SKM-1 treated with dmso at 0.1 percent for 144 hours (cell line): ENCODE data around the gene CCDC85A.

Experiments
- DNase-seq: peaks from one replicate; lab custom pipeline; 2025; ENCODE audit not compliant: unreplicated experiment; lab: John Stamatoyannopoulos, UW

The CCDC85A gene

DNA sequence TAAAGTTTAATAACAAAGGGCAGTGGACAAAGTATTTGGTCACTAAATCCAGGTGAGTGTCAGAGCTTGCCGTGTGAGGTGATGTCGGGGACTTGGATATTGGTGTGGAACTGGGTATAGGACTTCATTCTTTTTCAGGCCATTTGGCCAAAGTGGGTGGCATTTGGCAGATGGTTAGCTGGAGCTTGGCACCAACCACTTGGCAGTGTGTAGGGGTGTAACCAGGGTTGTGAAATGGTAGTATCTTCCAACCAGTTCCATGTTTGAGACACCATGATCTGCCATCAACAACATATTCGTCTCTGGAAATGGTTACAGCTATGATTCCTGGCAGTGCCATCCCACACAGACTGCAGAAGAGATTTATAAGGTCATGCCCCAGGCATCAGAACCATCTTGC lies 113.9 kb downstream of the CCDC85A start:
- DNase-seq, result no peak

DNA sequence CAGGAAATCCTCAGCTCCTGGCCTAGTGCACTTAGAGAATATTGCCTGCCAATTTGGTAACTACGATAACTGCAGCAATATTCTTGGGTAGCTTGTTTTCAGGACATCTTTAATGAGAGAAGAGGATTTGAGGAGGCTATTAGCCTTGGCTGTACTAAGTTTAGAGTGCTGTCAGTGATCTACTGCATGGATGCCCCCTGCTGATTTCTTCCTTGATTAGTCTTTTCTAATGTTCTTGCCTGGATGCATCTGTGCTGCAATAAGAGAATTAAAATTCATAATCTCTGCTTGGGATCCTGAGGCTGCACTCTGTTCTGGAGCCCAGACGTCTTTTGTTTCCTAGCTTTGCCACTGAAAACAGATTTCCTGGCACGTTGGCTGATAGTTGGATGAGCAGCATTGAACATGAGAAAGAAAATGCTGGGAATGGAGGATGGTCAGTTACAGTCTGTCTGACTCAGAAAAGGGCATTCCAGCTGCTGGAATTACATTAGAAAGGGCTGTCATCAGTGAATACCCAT lies 115.4 kb downstream of the CCDC85A start:
- no peak for DNase-seq

DNA sequence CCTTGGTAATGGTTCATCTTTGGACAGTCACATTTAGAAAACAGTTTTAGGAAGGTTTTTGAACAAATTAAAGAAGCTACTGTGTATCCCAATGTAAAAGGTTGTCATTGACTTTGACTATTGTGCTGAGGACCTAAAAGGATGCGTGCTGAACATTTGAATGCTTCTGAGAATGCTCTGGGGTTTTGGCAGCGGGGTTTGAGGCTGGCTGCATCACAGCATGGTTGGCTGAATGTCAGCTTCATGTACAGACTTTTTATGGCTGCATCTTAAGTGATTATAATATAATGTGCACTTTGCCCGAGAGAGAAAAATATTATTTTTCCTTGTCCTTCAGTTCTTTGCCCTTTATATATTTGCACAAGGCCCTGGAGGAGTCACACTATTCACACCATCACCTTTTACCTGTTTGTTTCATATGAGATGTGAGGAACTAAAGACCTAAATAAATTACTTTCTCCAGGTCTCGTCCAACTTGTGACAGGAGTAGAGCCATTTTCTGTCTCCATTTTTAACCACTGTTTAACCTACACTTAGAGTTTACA lies 125.9 kb downstream of the CCDC85A start:
- no peak for DNase-seq

DNA sequence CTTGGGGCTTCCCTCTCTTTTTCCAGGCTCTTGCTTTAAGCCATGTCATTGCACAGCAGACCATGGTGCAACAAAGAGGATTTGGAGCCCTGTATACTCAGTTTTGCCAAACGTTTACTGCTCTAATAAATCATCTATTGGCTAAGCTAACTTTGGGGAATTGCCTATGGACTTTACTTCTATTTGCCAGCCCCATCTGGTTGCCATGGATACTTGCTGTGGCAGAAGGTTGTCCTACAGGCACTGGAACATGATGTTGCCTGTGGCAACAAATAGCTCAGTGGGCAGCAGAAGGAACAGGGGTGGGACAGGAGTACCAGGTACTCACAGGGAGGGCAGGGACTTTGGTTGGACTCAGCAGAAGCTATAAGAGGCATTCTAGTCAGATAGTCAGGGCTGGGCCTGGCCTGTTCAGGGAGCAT lies 129.7 kb downstream of the CCDC85A start:
- DNase-seq, result no peak

DNA sequence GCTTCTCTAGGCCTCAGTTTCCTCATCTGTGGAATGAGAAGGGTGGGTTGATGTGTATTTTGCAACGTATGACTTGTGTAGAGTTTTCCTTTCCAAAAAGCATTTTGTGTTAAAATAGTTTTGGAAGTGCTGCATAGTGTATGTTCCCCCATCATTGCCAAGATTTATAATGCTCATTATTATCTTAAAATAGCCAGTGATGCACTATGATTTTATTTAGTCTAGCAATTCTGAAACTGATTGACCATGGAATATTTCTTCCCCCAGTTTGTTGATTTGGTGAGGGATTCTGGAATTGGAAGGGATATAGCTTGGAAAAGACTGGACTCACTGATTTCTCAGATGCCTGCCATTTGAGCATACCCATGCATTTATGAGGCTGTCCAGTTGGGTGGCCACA lies 130.6 kb downstream of the CCDC85A start:
- no peak for DNase-seq

DNA sequence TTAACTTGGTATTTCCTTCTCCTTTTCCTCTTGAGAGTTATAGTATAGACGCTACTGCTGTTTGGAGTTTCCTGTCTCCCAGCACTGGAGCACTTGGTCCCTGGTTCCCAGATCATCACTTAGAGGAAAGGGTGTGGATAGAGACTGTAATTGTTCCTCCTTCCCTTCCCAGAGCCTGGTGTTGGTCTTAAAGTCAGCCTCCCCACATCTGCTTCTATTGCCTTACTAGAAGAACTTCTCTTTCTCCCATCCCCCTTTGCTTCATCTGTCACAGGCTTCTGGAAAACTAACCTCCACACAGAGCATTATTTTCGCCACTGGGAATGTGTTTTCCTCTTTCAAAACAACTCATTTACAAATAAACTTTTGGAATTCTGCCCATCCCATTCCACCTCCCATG lies 131.0 kb downstream of the CCDC85A start:
- no peak for DNase-seq

DNA sequence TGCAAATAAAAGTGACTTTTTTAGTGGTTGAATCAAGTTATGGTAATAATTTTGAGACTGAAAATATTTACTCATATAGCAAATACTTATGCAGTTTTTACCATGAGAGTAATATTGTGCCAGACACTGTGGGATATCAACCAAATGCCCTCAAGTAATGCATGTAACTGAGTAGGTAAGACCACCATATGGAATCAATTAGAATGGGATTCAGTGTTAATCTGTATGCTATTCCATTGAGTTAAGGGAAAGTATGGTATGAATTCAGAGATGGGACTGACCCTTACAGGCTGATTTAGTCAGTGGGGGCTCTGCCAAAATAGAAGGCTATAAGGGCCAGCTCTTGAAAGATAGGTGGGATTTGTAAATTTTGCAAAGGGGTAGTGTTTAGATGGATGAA lies 131.6 kb downstream of the CCDC85A start:
- no peak for DNase-seq

DNA sequence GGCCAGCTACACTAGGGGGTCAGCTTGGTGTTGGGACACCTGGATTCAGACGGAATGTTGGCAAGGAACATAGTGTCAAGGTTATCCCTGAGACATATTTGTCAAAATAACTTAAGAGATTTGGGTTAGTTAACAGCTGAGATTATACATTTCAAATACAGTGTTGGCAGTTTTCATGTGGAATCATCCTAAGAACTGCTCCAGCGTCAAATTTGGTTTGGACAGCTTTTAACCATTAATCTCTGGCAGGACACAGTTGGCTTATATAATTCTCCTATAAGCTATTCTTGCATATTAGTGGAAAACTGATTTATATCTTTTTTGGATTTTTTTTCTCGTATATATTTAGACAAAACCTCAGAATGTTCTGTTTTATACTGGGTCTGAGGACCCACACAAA lies 132.2 kb downstream of the CCDC85A start:
- no peak for DNase-seq

DNA sequence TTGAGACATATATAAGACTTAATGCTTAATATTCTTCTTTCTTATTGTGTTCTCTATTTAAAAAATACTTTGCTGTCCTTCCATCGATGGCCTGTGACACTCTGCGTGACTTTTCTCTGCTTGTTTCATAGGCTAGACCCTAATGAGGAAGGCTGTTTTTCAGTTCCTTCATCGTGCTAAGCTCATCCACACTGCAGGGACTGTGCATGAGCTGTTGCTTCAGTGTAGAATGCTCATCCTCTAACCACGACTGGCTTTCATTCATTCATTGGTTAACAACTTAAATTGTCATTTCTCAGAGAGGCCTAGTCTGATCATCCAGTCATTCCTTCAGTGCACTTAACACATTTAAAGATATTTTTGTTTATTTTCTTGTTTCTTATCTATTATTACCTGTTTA lies 134.4 kb downstream of the CCDC85A start:
- no peak for DNase-seq

DNA sequence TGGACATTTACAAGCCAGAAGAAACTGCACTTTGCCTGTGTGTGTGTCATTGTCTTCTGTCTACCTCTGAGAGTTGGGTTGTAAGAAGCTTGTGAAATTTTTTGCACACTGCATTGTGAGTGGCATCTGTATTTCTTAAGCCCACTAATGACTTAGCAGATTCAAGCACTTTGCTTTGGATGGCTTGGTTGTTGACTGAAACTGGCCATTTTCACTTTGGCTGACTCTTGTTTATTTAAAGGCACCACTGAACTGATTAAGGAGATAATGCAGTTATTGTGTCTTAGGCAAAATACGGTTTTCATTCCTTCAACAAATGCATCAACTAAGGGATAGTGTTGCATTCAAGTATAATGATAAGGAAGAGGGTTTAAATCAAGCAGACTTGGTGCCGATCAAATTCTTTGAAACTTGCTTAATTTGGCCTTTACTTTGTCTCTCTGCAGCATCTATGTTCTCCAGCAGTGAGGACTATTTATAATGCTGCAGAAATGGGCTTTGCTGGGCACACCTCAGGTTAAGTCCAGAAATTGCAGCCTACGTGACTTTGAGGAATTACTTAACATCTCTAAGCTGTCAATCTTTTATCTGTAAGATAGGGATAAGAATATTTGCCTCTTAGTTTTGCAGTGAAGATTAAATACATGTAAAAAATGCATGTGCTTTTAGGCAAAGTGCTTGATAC lies 142.0 kb downstream of the CCDC85A start:
- DNase-seq, result no peak

DNA sequence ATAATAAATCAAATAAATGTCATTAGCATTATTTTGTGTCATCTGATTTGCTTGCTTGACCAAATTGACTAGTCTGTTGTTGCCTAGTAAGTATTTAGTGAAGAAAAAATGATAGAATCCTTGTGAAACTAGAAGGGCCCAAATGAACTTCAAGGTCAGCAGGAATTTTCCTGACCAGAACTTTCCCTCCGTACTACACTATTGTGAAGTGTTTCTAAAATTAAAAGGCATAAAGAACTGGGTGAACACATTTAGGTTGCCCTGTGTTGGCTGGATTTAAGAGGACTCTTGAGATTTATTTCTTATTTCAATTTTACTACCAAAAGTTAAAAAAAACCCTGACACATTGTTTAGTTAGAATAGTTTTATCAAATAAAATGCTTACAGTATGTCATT lies 142.6 kb downstream of the CCDC85A start:
- no peak for DNase-seq

DNA sequence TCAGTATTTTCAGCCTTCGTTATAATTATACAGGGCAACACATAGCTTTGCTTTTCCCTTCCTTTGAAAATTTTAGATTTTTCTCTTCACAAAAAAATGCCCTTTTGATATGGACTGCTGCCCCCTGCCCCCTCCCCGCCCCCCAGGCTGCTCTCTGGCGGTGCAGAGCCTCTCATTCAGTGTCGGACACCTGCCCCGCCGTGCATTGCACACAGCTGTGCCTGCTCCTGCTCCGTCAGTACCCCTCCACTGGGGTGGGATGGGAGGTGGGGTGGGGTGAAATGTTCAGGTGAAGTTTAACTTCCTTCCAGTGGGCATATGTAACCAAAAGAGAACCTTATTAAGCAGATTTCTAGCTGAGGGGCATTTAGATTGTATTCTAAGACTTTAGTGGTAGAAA lies 148.0 kb downstream of the CCDC85A start:
- no peak for DNase-seq

DNA sequence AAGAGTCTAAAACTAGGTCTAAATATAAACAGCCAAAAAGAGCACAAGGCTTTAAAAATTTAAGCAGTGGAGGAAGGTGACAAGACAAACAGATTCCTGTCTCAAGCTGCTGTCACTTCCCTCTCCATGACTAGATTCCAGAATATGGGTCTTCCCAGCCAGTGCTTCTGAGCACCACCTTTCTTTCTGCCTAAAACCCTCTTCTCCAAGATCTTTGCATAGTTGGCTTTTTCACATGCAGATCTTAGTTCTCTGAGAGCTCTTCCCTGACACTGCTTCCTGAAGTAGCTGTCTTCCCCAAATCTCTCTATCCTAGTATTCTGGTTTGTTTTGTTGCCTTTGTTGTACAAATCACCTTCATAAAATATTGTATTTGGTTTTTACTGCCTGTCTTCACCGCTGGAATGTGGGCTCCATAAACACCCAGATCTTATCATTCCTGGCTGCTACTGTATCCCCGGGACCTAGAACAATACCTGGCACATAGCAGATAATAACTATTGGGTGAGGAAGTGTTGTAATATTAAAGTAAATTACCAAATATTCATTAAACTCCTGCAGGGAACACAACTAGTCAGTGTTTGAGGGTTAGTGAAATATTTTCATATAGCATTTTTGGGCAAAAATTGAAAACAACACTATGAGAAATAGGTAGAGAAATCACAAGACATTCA lies 150.2 kb downstream of the CCDC85A start:
- DNase-seq, result no peak

DNA sequence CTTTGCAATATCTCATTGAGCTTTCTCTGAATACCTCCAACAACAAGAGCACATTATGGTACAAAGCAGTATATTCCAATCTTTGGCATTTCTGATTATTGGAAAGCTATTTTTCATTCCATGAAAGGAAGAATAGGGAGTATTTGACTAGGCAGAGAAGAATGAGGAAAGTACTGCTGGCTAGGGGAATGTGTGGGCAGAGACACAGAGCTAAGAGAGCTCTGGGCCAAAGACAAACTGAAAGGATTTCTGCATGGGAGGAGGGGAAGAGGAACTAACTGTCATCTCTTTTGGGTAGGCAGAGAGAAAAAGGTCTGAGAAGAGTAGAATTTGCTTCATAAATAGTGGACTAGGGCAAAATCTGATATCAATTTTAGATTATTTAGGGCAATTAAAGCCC lies 150.8 kb downstream of the CCDC85A start:
- DNase-seq, result no peak

DNA sequence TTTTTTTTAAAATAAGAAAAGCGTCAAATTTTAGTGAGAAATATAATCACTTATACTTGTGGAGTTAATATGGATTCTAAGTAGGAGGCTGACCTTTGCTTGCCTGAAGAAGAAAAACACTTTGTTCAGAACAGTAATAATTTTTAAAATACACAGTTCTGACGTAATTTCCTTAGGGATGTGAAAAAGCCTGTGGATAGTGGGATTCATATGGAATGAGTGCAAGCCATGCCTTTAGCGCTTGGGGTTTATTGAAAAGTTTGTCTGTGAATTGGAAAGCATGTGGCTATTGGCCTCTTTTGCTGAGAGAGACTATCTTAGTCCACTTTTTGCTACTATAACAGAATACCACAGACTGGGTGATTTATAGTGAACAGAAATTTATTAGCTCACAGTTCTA lies 151.3 kb downstream of the CCDC85A start:
- no peak for DNase-seq

DNA sequence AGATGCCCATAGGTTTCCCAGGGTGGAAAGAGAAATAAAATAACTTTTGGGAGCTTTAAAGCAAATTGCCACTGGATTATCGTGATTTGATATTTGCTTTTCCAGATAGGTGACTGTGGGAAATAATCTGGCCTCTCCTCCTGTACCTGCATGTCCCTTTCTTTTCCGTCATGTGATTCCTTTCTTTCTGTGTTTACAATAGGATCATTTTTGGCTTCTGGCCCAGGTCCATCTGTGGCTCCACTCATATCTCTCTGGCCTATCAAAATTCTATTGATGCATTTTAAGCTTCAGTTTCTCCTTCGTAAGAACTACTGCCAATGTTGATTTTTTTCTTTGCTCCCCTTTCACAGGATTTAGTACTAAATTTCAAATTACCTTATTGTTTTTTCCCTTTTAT lies 153.6 kb downstream of the CCDC85A start:
- no peak for DNase-seq

DNA sequence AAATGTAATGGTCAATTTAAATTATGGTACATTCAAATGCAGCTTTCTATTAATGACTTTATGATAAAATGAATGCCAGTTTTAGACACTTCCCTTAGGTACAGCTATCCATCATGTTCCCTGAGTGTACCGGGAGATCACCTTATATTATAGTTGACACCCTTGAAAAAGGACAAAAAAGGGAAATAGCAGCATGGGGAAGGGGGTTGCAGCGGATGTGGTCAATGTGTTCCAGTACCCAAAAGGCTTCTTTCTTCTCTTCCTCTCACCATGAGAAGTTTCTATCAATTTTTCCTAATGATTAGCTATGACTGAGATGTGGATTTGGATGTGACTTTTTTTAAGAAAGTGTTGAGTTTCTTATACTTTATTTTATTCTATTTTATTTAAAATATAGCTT lies 154.4 kb downstream of the CCDC85A start:
- no peak for DNase-seq

DNA sequence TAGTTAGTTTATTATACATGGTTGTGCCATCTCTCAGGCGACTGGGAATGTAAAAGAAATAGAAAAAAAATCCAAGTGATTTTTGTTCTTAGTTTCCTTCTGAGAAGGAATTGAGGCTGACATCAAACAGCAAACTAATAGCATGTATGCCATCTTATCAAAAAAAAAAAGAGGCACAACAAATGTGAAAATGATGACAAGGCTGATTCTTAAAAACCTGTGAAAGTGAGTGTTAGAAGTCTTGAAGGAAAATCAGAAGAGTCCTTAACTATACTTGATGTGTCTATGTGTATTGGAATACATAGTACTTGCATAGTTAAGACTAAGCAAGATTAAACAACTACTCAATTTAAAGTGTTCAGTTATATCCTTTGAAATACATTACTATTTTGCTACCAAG lies 161.0 kb downstream of the CCDC85A start:
- DNase-seq, result no peak

DNA sequence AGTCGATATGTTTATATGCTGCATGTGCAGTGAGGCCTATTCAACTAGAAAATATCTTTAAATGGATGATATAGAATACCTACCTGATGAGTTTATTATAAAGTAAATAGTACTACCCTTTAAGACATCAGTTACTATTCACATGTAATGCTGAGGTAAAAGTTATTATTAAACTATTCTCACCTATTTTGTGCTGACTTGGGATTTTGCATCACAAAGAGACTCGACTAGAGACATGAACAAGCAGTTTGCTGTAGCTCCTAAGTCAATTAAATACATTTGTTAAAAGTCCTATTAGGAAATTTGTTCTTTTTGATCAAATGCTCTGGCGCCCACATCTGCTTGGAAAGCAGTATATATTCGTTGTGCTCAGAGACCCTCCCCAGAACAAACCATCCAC lies 164.1 kb downstream of the CCDC85A start:
- DNase-seq, result no peak

DNA sequence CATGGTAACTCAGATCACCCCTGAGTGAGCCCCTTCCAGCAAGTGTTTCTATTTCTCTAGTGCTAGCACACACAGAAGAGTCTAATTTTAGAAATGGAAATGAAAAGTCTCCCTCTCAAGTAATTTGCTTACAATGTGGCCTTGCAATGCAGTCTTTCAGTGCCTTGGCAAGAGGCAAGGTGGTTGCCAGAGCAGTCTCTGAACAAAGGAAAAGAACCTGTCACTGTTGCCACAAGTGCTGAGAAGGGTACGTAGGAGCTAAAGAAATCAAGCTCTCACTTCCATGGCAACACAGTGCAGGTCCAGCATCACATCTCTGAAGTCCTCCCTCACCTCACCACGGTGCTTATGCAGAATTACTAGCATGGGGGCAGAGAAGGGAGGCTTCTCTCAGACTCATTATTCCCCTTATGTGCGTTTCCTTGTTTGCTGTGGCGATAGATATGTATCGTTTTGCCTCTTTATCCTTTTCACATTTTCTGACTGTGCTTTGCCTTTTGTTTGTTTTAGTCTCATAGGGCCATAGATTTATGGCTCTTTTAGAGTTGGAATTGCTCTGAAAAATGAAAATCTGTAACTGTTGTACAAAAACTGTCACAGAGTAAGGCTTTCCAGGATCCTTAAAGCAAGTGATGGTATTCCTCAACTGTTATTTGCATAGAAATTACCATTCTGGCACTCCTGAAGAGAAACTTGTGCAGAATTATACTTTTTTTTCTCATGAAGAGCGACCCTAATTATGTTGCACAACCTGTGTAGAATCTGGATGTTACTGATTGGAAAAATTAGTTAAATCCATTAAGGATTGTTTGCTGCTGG lies 164.8 kb downstream of the CCDC85A start:
- DNase-seq, result no peak

DNA sequence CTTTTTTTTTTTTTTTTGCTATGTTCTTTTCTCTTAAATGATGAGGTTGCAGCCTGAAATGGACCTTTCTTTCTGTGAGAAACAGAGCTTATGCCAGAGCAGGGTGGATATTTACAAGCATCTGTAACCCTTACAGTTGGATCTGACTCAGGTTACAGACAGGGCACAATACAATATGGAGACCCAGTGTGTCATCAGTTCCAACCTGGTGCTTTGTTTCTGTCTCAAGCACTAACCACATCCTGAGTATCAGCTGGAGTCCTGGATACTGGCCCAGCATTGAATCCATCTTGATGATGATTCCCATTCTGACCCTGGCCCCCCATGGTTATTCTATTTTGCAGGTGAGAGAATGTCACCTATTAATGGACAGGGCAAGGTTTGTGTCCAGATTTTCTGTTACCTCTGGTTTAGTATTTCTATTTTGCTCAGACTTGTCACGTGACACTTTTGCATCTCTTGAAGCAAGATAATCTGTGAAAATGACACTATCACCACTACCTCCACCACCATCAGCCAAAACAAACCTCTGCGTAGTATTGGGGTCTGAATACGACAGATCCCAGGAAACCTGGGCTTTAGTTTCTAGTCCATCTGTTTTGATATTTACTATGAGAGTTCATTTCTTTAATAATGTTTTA lies 174.0 kb downstream of the CCDC85A start:
- DNase-seq, result no peak
